Keratinocyte (primary cell): ENCODE measurements around the gene ETHE1. TPM values are rescaled to one million over a fixed set of nuclear protein-coding genes. Genes with fewer than 3 reads are reported as not detected.

ENCODE experiments used
- DNase-seq: peaks from one replicate; pipeline ENCODE4 v3.0.0-alpha.2; 2011; ENCODE audit warnings: low read depth, missing footprints, low spot score
- FAIRE-seq: peaks from 2 replicates; lab custom pipeline; 2011; peaks lifted over from hg19 to GRCh38; lab: Jason Lieb, UNC
- H2AFZ ChIP-seq: 2 replicates; pipeline ENCODE4 v1.6.0; 2012; ENCODE audit warnings: low read length, control low read depth, inconsistent platforms; ENCODE audit not compliant: control insufficient read depth
- H3K27ac ChIP-seq: 2 replicates; pipeline ENCODE4 v1.5.1; 2011; ENCODE audit warnings: low read length; ENCODE audit not compliant: control insufficient read depth, insufficient read depth
- H3K27me3 ChIP-seq: 3 replicates; pipeline ENCODE4 v1.6.0; 2011; ENCODE audit warnings: low read length; ENCODE audit not compliant: control insufficient read depth, insufficient read depth; ENCODE audit errors: extremely low read depth
- H3K36me3 ChIP-seq, 2 experiments: 2 replicates in 1 of 2; 3 replicates in 1 of 2; pipeline ENCODE4 v1.5.1; 2011; ENCODE audit warnings: low read length in 2 of 2, mild to moderate bottlenecking in 1 of 2; ENCODE audit not compliant: control insufficient read depth in 2 of 2, insufficient read depth in 2 of 2; ENCODE audit errors: extremely low read depth in 1 of 2
- H3K4me1 ChIP-seq: 3 replicates; pipeline ENCODE4 v1.5.1; 2011; ENCODE audit warnings: low read length; ENCODE audit not compliant: control insufficient read depth, insufficient read depth; ENCODE audit errors: extremely low read depth
- H3K4me2 ChIP-seq: 3 replicates; pipeline ENCODE4 v1.6.0; 2011; ENCODE audit warnings: low read depth, low read length; ENCODE audit not compliant: control insufficient read depth, insufficient read depth; ENCODE audit errors: extremely low read depth
- H3K4me3 ChIP-seq, 3 experiments: fragments of 200-600 bp in 1 of 3; sonication (generic) in 1 of 3; 2 replicates in 2 of 3; 3 replicates in 1 of 3; pipeline ENCODE4 v1.5.1; 2011 to 2016; ENCODE audit warnings: low read length in 3 of 3, mild to moderate bottlenecking in 3 of 3, control low read depth in 2 of 3, inconsistent platforms in 1 of 3, low read depth in 1 of 3, mixed read lengths in 1 of 3, mixed run types in 1 of 3, moderate library complexity in 1 of 3; ENCODE audit not compliant: control insufficient read depth in 2 of 3, insufficient read depth in 2 of 3; ENCODE audit errors: extremely low read depth in 1 of 3
- H3K79me2 ChIP-seq: 2 replicates; pipeline ENCODE4 v1.6.0; 2012; ENCODE audit warnings: low read length; ENCODE audit not compliant: control insufficient read depth, insufficient read depth
- H3K9ac ChIP-seq: 3 replicates; pipeline ENCODE4 v1.6.0; 2011; ENCODE audit warnings: low read length; ENCODE audit not compliant: control insufficient read depth, insufficient read depth; ENCODE audit errors: extremely low read depth
- H3K9me1 ChIP-seq: 3 replicates; pipeline ENCODE4 v1.6.0; 2011; ENCODE audit warnings: low read length; ENCODE audit not compliant: control insufficient read depth, insufficient read depth; ENCODE audit errors: extremely low read depth
- H3K9me3 ChIP-seq: 2 replicates; pipeline ENCODE4 v1.5.1; 2012; ENCODE audit warnings: low read depth, low read length; ENCODE audit not compliant: control insufficient read depth
- H4K20me1 ChIP-seq: 3 replicates; pipeline ENCODE4 v1.6.0; 2011; ENCODE audit warnings: low read length; ENCODE audit not compliant: control insufficient read depth, insufficient read depth; ENCODE audit errors: extremely low read depth
- CTCF ChIP-seq, 3 experiments: IDR thresholded peaks in 1 of 3; conservative IDR thresholded peaks in 1 of 3; optimal IDR thresholded peaks in 1 of 3; 2 replicates in 2 of 3; 3 replicates in 1 of 3; pipeline versions ENCODE3 to v1.5.1; 2011; ENCODE audit warnings: low read length in 3 of 3, mild to moderate bottlenecking in 3 of 3, moderate library complexity in 2 of 3, control low read depth in 1 of 3, inconsistent platforms in 1 of 3; ENCODE audit not compliant: insufficient read depth in 2 of 3; ENCODE audit errors: extremely low read depth in 1 of 3
- EZH2 ChIP-seq: IDR thresholded peaks from one replicate; pipeline ENCODE4 v1.6.1; 2012; ENCODE audit warnings: inconsistent platforms, mild to moderate bottlenecking, low read length, moderate library complexity
- dilution Hi-C: fragments of 300-500 bp; cut with MboI; formaldehyde crosslinking; loops from one replicate; pipeline ENCODE4 v1.7.0; 2020; ENCODE audit warnings: low sequenced_read_pairs; ENCODE audit not compliant: extremely low pct_ligation_motif_present
- polyA plus RNA-seq, 5 experiments: library from polyadenylated mRNA; depleted of rRNA in 3 of 5; stranded (reverse) in 3 of 5; stranded (forward) in 1 of 5; unstranded in 1 of 5; fragments of >200 nt; gene quantifications; 1 replicate in 1 of 5; 2 replicates in 3 of 5; 3 replicates in 1 of 5; pipeline versions ENCODE4 v1.2.1 to v1.2.3, GENCODE V29; 2011 to 2012; ENCODE audit warnings: missing spikeins in 2 of 5, low read depth in 1 of 5, low replicate concordance in 1 of 5

ETHE1 gene
- polyA plus RNA-seq, 1 donor (not counting 4 experiments of a cell fraction or from before 2014, with no cell fraction given): 234 TPM

GRCh38 chr19:43552616-43553015 lies 25.6 kb upstream of the ETHE1 start:
- Histone ChIP-seq H3K4me2 (no peak overlapping the region), H3K4me1 (no peaks in the 10 kb centered on the region), H2AFZ (no peak overlapping the region), H3K79me2 (no peaks in the 10 kb centered on the region), H3K36me3 (peaks cover 8 to 26% of the 10 kb centered on the region in 2 experiments), H3K9me1 (no peaks in the 10 kb centered on the region), H3K27me3 (no peaks in the 10 kb centered on the region), H3K9me3 (no peaks in the 10 kb centered on the region), H3K9ac (no peak overlapping the region), H3K4me3 (no peak overlapping the region), H3K27ac (no peak overlapping the region), H4K20me1 (no peaks in the 10 kb centered on the region)
- no peak for DNase-seq
- dilution Hi-C loops: no loop called here
- TF ChIP-seq EZH2: no peak
- no peak for TF ChIP-seq CTCF (optimal IDR thresholded peaks at IDR 0.05 in 1 of 3, IDR thresholded peaks at IDR 0.05 in 1 of 3, conservative IDR thresholded peaks at IDR 0.05 in 1 of 3; ENCODE audit: extremely low read depth in 1 of 3, insufficient read depth in 2 of 3, low read length in 3 of 3)
- no peak for FAIRE-seq

GRCh38 chr19:43552198-43552450 lies 25.1 kb upstream of the ETHE1 start:
- dilution Hi-C loops: no loop called here

More at GRCh38 chr19:43552198-43552450, 25.1 kb upstream of the ETHE1 start:
- TF ChIP-seq CTCF (optimal IDR thresholded peaks at IDR 0.05 in 1 of 3, IDR thresholded peaks at IDR 0.05 in 1 of 3, conservative IDR thresholded peaks at IDR 0.05 in 1 of 3; ENCODE audit: extremely low read depth in 1 of 3, insufficient read depth in 2 of 3, low read length in 3 of 3) (no peak), EZH2 (no peak)
- no peak for FAIRE-seq
- Histone ChIP-seq H3K4me3 (no peak overlapping the region), H4K20me1 (no peaks in the 10 kb centered on the region), H3K79me2 (no peaks in the 10 kb centered on the region), H3K4me2 (no peak overlapping the region), H3K36me3 (peaks cover 8 to 26% of the 10 kb centered on the region in 2 experiments), H3K9ac (no peak overlapping the region), H3K27me3 (no peaks in the 10 kb centered on the region), H2AFZ (no peak overlapping the region), H3K9me3 (no peaks in the 10 kb centered on the region), H3K4me1 (no peaks in the 10 kb centered on the region), H3K9me1 (no peaks in the 10 kb centered on the region), H3K27ac (no peak overlapping the region)
- no peak for DNase-seq
